CD4-positive, alpha-beta T cell (primary cell): Measurements from ENCODE around the gene GAR1. TPM values are rescaled to one million over a fixed set of nuclear protein-coding genes. Genes with fewer than 3 reads are reported as not detected.

Experiments
- ATAC-seq: fragments of 200-7000 bp; cut with Tn5 transposase; one replicate; pipeline ENCODE4 v1.10.0; 2022; ENCODE audit warnings: mild to moderate bottlenecking; ENCODE audit not compliant: poor library complexity
- CTCF ChIA-PET: fragments of 350-600 bp; sonication (Branson Sonifier 250); formaldehyde crosslinking; loops from one replicate; lab custom pipeline; 2021; ENCODE audit warnings: antibody characterized with exemption, inconsistent platforms; lab: Charles Lee
- POLR2A ChIA-PET: fragments of 350-600 bp; sonication (Branson Sonifier 250); formaldehyde crosslinking; loops from one replicate; lab custom pipeline; 2021; ENCODE audit warnings: antibody characterized with exemption, inconsistent platforms; lab: Charles Lee
- DNase-seq, 14 experiments: peaks; one replicate each; pipeline ENCODE4 v3.0.0-alpha.2; 2013 to 2020; ENCODE audit warnings: mixed read lengths in 2 of 14
- H3K27ac ChIP-seq, 2 donors: one replicate each; pipeline versions ENCODE4 v1.5.1 to v1.7.0; 2013; ENCODE audit warnings: low read length in 2 of 2, low read depth in 1 of 2, mild to moderate bottlenecking in 1 of 2
- H3K27me3 ChIP-seq, 2 experiments: 1 replicate in 1 of 2; 2 replicates in 1 of 2; pipeline versions ENCODE4 v1.6.1 to v1.7.0; 2013; ENCODE audit warnings: low read length in 2 of 2, control low read depth in 1 of 2, mild to moderate bottlenecking in 1 of 2, moderate library complexity in 1 of 2; ENCODE audit not compliant: insufficient read depth in 2 of 2, control insufficient read depth in 1 of 2
- H3K36me3 ChIP-seq: one replicate; pipeline ENCODE4 v1.6.1; 2013; ENCODE audit warnings: low read length, control low read depth; ENCODE audit not compliant: insufficient read depth
- H3K4me1 ChIP-seq: one replicate; pipeline ENCODE4 v1.6.1; 2013; ENCODE audit warnings: low read length, control low read depth; ENCODE audit not compliant: insufficient read depth
- H3K4me3 ChIP-seq: one replicate; pipeline ENCODE4 v1.5.1; 2013; ENCODE audit warnings: mild to moderate bottlenecking, low read length, moderate library complexity
- H3K9me3 ChIP-seq, 2 experiments: 1 replicate in 1 of 2; 2 replicates in 1 of 2; pipeline versions ENCODE4 v1.6.1 to v1.7.0; 2013; ENCODE audit warnings: low read length in 2 of 2, mild to moderate bottlenecking in 2 of 2, control low read depth in 1 of 2, moderate library complexity in 1 of 2; ENCODE audit not compliant: control insufficient read depth in 1 of 2, insufficient read depth in 1 of 2
- H3K27ac Mint-ChIP-seq: one replicate; pipeline ENCODE4 v1.8.0; 2020; ENCODE audit warnings: mixed read lengths
- H3K27me3 Mint-ChIP-seq: one replicate; pipeline ENCODE4 v1.8.0; 2021; ENCODE audit warnings: mixed read lengths
- H3K36me3 Mint-ChIP-seq: one replicate; pipeline ENCODE4 v1.8.0; 2021; ENCODE audit warnings: low read depth, mixed read lengths
- H3K4me1 Mint-ChIP-seq: one replicate; pipeline ENCODE4 v1.8.0; 2021; ENCODE audit warnings: low read depth, mixed read lengths
- H3K4me3 Mint-ChIP-seq: one replicate; pipeline ENCODE4 v1.8.0; 2020; ENCODE audit warnings: mild to moderate bottlenecking, mixed read lengths
- H3K9me3 Mint-ChIP-seq: one replicate; pipeline ENCODE4 v1.8.0; 2020; ENCODE audit warnings: mixed read lengths
- intact Hi-C, 2 experiments: fragments of 100-400 bp; cut with DNase I in 1 of 2; cut with micrococcal nuclease in 1 of 2; formaldehyde crosslinking; loops; one replicate each; pipeline versions ENCODE4 v1.15.1 to v1.9.0; 2023 to 2025; cut with DNase I, micrococcal nuclease
- total RNA-seq, 174 experiments: library from RNA in 2 of 174; stranded (reverse) in 2 of 174; gene quantifications; one replicate each; pipeline ENCODE4 v1.2.3 and lab custom pipeline; 2021 to 2026
- TF ChIP-seq, protein P1 (sequence below): fragments of 200-600 bp; IDR thresholded peaks from one replicate; pipeline ENCODE4 v1.8.0; 2022; ENCODE audit warnings: antibody characterized with exemption, mild to moderate bottlenecking

GAR1 gene
- total RNA-seq, 2 experiments from 2014 or later, result 8.4 to 9.6 TPM

DNA sequence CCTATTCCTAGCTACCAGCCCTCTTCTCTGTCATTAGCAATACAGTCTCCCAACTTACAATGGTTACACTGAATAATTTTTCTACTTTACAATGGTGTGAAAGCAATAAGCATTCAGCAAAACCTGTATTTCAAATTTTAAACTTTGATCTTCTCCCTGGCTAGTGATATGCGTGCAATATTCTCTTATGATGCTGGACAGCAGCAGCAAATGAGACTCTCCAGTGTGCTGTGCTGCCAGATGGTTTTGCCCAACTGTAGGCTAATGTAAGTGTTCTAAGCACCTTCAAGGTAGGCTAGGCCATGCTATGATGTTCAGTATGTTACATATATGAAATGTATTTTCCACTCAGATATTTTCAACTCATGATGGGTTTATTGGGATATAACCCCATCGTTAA, 5.9 kb upstream of the GAR1 start:
- H3K4me3 Mint-ChIP-seq, result no peak overlapping the region
- H3K27me3 Mint-ChIP-seq, result no peaks in the 10 kb centered on the region

GRCh38 chr4:109810552-109811387, 4.8 kb upstream of the GAR1 start:
- CTCF ChIA-PET, result no interaction called here
- no peaks in the 10 kb centered on the region for H3K9me3 Mint-ChIP-seq
- ATAC-seq, result no peak

More for the DNA sequence above, 5.9 kb upstream of the GAR1 start:
- intact Hi-C loops, result loop anchor here in 1 of 2 experiments (10.0 kb wide), 4 partner anchors 105 to 1185 kb away; partner anchors contain the start of genes CASP6, ELOVL6, OSTC and RPL34
- TF ChIP-seq, protein P1, sequence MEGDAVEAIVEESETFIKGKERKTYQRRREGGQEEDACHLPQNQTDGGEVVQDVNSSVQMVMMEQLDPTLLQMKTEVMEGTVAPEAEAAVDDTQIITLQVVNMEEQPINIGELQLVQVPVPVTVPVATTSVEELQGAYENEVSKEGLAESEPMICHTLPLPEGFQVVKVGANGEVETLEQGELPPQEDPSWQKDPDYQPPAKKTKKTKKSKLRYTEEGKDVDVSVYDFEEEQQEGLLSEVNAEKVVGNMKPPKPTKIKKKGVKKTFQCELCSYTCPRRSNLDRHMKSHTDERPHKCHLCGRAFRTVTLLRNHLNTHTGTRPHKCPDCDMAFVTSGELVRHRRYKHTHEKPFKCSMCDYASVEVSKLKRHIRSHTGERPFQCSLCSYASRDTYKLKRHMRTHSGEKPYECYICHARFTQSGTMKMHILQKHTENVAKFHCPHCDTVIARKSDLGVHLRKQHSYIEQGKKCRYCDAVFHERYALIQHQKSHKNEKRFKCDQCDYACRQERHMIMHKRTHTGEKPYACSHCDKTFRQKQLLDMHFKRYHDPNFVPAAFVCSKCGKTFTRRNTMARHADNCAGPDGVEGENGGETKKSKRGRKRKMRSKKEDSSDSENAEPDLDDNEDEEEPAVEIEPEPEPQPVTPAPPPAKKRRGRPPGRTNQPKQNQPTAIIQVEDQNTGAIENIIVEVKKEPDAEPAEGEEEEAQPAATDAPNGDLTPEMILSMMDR, result no peak
- H3K4me3 ChIP-seq, result no peak overlapping the region
- ATAC-seq (no peak), DNase-seq (no peak)
- POLR2A ChIA-PET, result no interaction called here
- no peak overlapping the region for H3K27ac ChIP-seq
- no peaks in the 10 kb centered on the region for H3K9me3 Mint-ChIP-seq
- CTCF ChIA-PET, result no interaction called here
- peaks cover 1% of the 10 kb centered on the region for H3K36me3 Mint-ChIP-seq
- H3K9me3 ChIP-seq, result no peaks in the 10 kb centered on the region
- peaks cover 4% of the 10 kb centered on the region for H3K4me1 ChIP-seq
- no peaks in the 10 kb centered on the region for H3K36me3 ChIP-seq
- H3K27me3 ChIP-seq, result no peaks in the 10 kb centered on the region
- H3K27ac Mint-ChIP-seq, result no peak overlapping the region
- H3K4me1 Mint-ChIP-seq, result peaks cover 3% of the 10 kb centered on the region

DNA sequence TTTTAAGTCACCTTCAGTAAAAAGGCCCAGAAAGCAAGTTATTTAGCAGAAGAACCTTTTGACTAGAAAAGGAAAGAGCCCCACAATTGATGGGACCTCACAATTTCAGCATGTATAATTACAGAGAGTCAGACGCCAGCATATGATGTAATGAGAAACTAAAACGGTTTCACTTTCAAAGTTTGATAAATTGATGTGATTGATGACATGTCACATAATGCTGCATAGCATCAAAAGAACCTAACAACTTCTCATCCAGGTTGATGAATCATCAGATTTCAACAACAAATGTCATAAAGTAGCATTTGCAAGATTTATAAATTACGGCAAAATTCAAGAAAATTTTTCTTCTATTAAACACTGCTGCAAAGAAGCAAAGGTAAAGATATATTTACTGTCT, 3.9 kb upstream of the GAR1 start:
- TF ChIP-seq, protein P1, result no peak
- intact Hi-C loops, result loop anchor here in 1 of 2 experiments (10.0 kb wide), 4 partner anchors 107 to 1187 kb away; partner anchors contain the start of genes CASP6, ELOVL6, OSTC and RPL34
- Mint-ChIP-seq H3K27me3 (no peaks in the 10 kb centered on the region), H3K4me1 (peaks cover 23% of the 10 kb centered on the region), H3K27ac (no peak overlapping the region), H3K9me3 (no peaks in the 10 kb centered on the region), H3K4me3 (no peak overlapping the region), H3K36me3 (peaks cover 22% of the 10 kb centered on the region)
- Histone ChIP-seq H3K4me1 (peaks cover 18% of the 10 kb centered on the region), H3K4me3 (no peak overlapping the region), H3K9me3 (no peaks in the 10 kb centered on the region), H3K27me3 (no peaks in the 10 kb centered on the region), H3K36me3 (no peaks in the 10 kb centered on the region), H3K27ac (no peak overlapping the region)
- DNase-seq, result peak in 1 of 14 experiments; percentile 7
- POLR2A ChIA-PET, result no interaction called here
- CTCF ChIA-PET, result interaction anchor here (0.9 kb wide), 1 partner anchor 93 kb away, joined by 4 read pairs; no protein-coding TSS in a partner anchor
- ATAC-seq, result no peak

More at GRCh38 chr4:109810552-109811387, 4.8 kb upstream of the GAR1 start:
- DNase-seq, result no peak
- intact Hi-C loops, result loop anchor here in 1 of 2 experiments (10.0 kb wide), 4 partner anchors 106 to 1186 kb away; partner anchors contain the start of genes CASP6, ELOVL6, OSTC and RPL34
- no peak overlapping the region for H3K27ac Mint-ChIP-seq
- Histone ChIP-seq H3K9me3 (no peaks in the 10 kb centered on the region), H3K4me3 (no peak overlapping the region), H3K4me1 (peaks cover 9% of the 10 kb centered on the region), H3K27ac (no peak overlapping the region), H3K36me3 (no peaks in the 10 kb centered on the region), H3K27me3 (no peaks in the 10 kb centered on the region)
- H3K4me3 Mint-ChIP-seq, result no peak overlapping the region
- peaks cover 14% of the 10 kb centered on the region for H3K4me1 Mint-ChIP-seq
- H3K36me3 Mint-ChIP-seq, result peaks cover 13% of the 10 kb centered on the region
- H3K27me3 Mint-ChIP-seq, result no peaks in the 10 kb centered on the region
- TF ChIP-seq, protein P1, result no peak
- POLR2A ChIA-PET, result no interaction called here
